ENCODE data around the gene SLC39A12. TPM values are rescaled to one million over a fixed set of nuclear protein-coding genes. Genes with fewer than 3 reads are reported as not detected.

The SLC39A12 gene
- total and polyA plus RNA-seq, 8 donors = not detected

GRCh38 chr10:18066947-18067346, 115.2 kb downstream of the SLC39A12 start:
- TF ChIP-seq EP300 (IDR thresholded peaks at IDR 0.05) = no peak
- TF ChIP-seq, protein P1, sequence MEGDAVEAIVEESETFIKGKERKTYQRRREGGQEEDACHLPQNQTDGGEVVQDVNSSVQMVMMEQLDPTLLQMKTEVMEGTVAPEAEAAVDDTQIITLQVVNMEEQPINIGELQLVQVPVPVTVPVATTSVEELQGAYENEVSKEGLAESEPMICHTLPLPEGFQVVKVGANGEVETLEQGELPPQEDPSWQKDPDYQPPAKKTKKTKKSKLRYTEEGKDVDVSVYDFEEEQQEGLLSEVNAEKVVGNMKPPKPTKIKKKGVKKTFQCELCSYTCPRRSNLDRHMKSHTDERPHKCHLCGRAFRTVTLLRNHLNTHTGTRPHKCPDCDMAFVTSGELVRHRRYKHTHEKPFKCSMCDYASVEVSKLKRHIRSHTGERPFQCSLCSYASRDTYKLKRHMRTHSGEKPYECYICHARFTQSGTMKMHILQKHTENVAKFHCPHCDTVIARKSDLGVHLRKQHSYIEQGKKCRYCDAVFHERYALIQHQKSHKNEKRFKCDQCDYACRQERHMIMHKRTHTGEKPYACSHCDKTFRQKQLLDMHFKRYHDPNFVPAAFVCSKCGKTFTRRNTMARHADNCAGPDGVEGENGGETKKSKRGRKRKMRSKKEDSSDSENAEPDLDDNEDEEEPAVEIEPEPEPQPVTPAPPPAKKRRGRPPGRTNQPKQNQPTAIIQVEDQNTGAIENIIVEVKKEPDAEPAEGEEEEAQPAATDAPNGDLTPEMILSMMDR (IDR thresholded peaks at IDR 0.05) = no peak
- no peak for TF ChIP-seq POLR2AphosphoS5 (IDR thresholded peaks at IDR 0.05)
- TF ChIP-seq POLR2A (IDR thresholded peaks at IDR 0.05) = no peak
- intact Hi-C loops (cut with DNase I; ENCODE audit: low total_unique reads) = no loop called here
- 78 to 88% (median 85%) methylated on average over 4 of the region's 4 CpGs for WGBS, 5 donors

DNA sequence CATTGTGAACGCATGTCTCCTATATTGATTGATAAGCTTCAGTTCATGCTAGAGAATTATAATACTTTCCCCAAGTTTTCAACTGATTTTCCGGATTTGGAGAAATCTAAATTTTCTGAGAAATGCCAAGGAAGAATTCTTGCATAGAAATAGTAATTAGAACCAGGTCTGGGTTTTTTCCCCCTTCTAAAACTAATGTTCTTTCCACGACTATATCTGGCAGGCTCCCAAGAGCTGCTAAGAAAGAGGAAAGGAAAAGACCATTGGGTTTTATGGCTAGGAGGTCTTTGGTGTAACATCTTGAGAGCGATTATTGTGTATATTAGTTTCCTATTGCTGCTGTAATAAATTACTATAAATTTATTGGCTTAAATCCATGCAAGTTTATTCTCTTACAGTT, 116.7 kb downstream of the SLC39A12 start:
- DNase-seq = no peak
- no peaks in the 10 kb centered on the region for H3K27me3 ChIP-seq
- H3K9me3 ChIP-seq = peaks cover 0 to 10% (median 0%) of the 10 kb centered on the region in 4 donors
- H3K4me3 ChIP-seq = no peak overlapping the region
- intact Hi-C loops (cut with DNase I; ENCODE audit: low total_unique reads) = no loop called here
- no peaks in the 10 kb centered on the region for H3K4me1 ChIP-seq
- 74 to 85% (median 80%) methylated on average over 4 of the region's 4 CpGs for WGBS, 5 donors
- TF ChIP-seq, protein P1 (IDR thresholded peaks at IDR 0.05) = no peak
- TF ChIP-seq EP300 (IDR thresholded peaks at IDR 0.05) (no peak), POLR2A (IDR thresholded peaks at IDR 0.05) (no peak), POLR2AphosphoS5 (IDR thresholded peaks at IDR 0.05) (no peak)
- no peaks in the 10 kb centered on the region for H3K36me3 ChIP-seq
- H3K27ac ChIP-seq = no peak overlapping the region

More at GRCh38 chr10:18066947-18067346, 115.2 kb downstream of the SLC39A12 start:
- H3K27me3 ChIP-seq = no peaks in the 10 kb centered on the region
- no peak overlapping the region for H3K4me3 ChIP-seq
- H3K36me3 ChIP-seq = no peaks in the 10 kb centered on the region
- no peak overlapping the region for H3K27ac ChIP-seq
- no peak for DNase-seq
- peaks cover 0 to 10% (median 0%) of the 10 kb centered on the region in 4 donors for H3K9me3 ChIP-seq
- H3K4me1 ChIP-seq = no peaks in the 10 kb centered on the region

DNA sequence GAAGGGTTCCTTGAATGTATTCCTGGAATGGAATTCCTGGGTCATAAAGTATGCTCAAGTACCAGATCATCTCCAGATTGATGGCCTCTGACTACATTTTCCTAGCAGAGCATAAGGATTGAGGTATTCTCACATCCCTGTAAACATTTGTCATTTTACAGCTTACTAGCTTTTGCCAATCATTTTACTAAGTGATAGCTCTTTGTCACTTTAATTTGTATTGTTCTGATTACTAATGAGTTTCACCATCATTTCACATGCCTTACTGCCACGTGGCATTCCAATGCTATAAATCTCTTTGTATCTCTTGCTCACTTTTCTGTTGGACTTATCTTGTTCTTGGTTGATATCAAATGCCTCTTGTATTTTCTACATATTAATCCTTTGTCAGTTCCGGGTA, 119.9 kb downstream of the SLC39A12 start:
- intact Hi-C loops (cut with DNase I; ENCODE audit: low total_unique reads) = no loop called here
- no peak overlapping the region for H3K27ac ChIP-seq
- WGBS, 5 donors = 57 to 68% (median 64%) methylated on average over 2 of the region's 2 CpGs

GRCh38 chr10:18073314-18073713, 121.6 kb downstream of the SLC39A12 start:
- Histone ChIP-seq H3K27ac (no peak overlapping the region), H3K4me3 (no peak overlapping the region), H3K36me3 (no peaks in the 10 kb centered on the region), H3K9me3 (peaks cover 0 to 10% (median 0%) of the 10 kb centered on the region in 4 donors), H3K4me1 (no peaks in the 10 kb centered on the region), H3K27me3 (no peaks in the 10 kb centered on the region)
- intact Hi-C loops (cut with DNase I; ENCODE audit: low total_unique reads) = no loop called here
- 79 to 91% (median 85%) methylated on average over 3 of the region's 3 CpGs for WGBS, 5 donors
- TF ChIP-seq POLR2A (IDR thresholded peaks at IDR 0.05) (no peak), POLR2AphosphoS5 (IDR thresholded peaks at IDR 0.05) (no peak), EP300 (IDR thresholded peaks at IDR 0.05) (no peak)
- TF ChIP-seq, protein P1 (IDR thresholded peaks at IDR 0.05) = no peak
- no peak for DNase-seq

More for the DNA sequence above, 119.9 kb downstream of the SLC39A12 start:
- Histone ChIP-seq H3K27me3 (no peaks in the 10 kb centered on the region), H3K4me3 (no peak overlapping the region), H3K4me1 (no peaks in the 10 kb centered on the region), H3K9me3 (peaks cover 0 to 10% (median 0%) of the 10 kb centered on the region in 4 donors), H3K36me3 (no peaks in the 10 kb centered on the region)
- DNase-seq = no peak
- TF ChIP-seq POLR2AphosphoS5 (IDR thresholded peaks at IDR 0.05) = no peak
- TF ChIP-seq, protein P1 (IDR thresholded peaks at IDR 0.05) = no peak
- TF ChIP-seq POLR2A (IDR thresholded peaks at IDR 0.05) = no peak
- no peak for TF ChIP-seq EP300 (IDR thresholded peaks at IDR 0.05)

Data from stomach (tissue), 9 donors.